Measurements from ENCODE around the gene EEF2K.

Gene EEF2K

DNA sequence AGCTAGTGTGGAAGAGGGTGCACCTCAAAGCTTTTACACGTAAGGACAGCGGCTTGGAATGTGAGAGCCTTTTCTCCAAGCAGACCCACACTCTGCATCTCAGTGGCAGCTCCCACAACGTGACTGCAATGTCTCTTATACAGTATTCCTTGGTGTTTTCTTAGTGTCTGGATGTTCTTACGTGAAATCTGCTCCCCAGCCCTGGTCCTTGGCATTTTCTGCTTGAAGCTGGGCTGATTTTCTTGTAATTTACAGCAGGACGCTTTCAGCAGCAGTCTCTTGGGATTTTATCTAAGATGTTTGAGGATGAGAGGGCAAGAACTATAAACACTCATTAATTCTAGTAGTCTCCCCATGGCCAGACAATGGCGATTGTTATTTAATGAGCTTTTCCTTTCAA is 79.0 kb downstream of the EEF2K start:
- Histone ChIP-seq H3K36me3 (ENCODE audit: insufficient read depth, low read length) (peaks cover 29% of the 10 kb centered on the region; the same call in 1 of the 2 replicates), H3K4me3 (ENCODE audit: low read length, poor library complexity, severe bottlenecking) (no peak overlapping the region), H3K27me3 (ENCODE audit: insufficient read depth, low read length, poor library complexity, severe bottlenecking) (no peaks in the 10 kb centered on the region), H3F3A (ENCODE audit: low read depth) (no peaks in the 10 kb centered on the region), H3K79me2 (ENCODE audit: insufficient read depth, low read length) (no peaks in the 10 kb centered on the region), H3K9ac (ENCODE audit: low read depth, low read length, poor library complexity, severe bottlenecking) (no peak overlapping the region), H2AFZ (ENCODE audit: low read length) (no peak overlapping the region), H3K9me3 (ENCODE audit: insufficient read depth, low read depth, low read length) (no peaks in the 10 kb centered on the region), H4K20me1 (ENCODE audit: insufficient read depth, low read length, poor library complexity, severe bottlenecking) (no peaks in the 10 kb centered on the region), H3K4me1 (ENCODE audit: insufficient read depth, low read length, poor library complexity, severe bottlenecking) (no peaks in the 10 kb centered on the region), H3K9me2 (replicated peaks; ENCODE audit: low read depth, low read length) (no peaks in the 10 kb centered on the region), H3K4me2 (ENCODE audit: low read depth, low read length, poor library complexity, severe bottlenecking) (no peak overlapping the region)
- no peak for TF ChIP-seq CTCF (conservative IDR thresholded peaks at IDR 0.05; ENCODE audit: low read length)
- no peak for TF ChIP-seq EZH2phosphoT487 (IDR thresholded peaks at IDR 0.05; ENCODE audit: borderline replicate concordance)

- Histone ChIP-seq H3K27me3 (ENCODE audit: insufficient read depth, low read length, poor library complexity, severe bottlenecking) (no peaks in the 10 kb centered on the region), H3K9me3 (ENCODE audit: insufficient read depth, low read depth, low read length) (no peaks in the 10 kb centered on the region), H3K9ac (ENCODE audit: low read depth, low read length, poor library complexity, severe bottlenecking) (no peak overlapping the region), H3F3A (ENCODE audit: low read depth) (no peaks in the 10 kb centered on the region), H3K36me3 (ENCODE audit: insufficient read depth, low read length) (no peaks in the 10 kb centered on the region), H3K79me2 (ENCODE audit: insufficient read depth, low read length) (no peaks in the 10 kb centered on the region), H3K4me2 (ENCODE audit: low read depth, low read length, poor library complexity, severe bottlenecking) (no peak overlapping the region), H3K4me3 (ENCODE audit: low read length, poor library complexity, severe bottlenecking) (no peak overlapping the region), H3K4me1 (ENCODE audit: insufficient read depth, low read length, poor library complexity, severe bottlenecking) (peaks cover 3% of the 10 kb centered on the region), H3K9me2 (replicated peaks; ENCODE audit: low read depth, low read length) (no peaks in the 10 kb centered on the region), H4K20me1 (ENCODE audit: insufficient read depth, low read length, poor library complexity, severe bottlenecking) (no peaks in the 10 kb centered on the region), H2AFZ (ENCODE audit: low read length) (no peak overlapping the region)
- TF ChIP-seq EZH2phosphoT487 (IDR thresholded peaks at IDR 0.05; ENCODE audit: borderline replicate concordance) (no peak), CTCF (conservative IDR thresholded peaks at IDR 0.05; ENCODE audit: low read length) (no peak)
Measured at GRCh38 chr16:22291020-22291419, 84.9 kb downstream of the EEF2K start.

DNA sequence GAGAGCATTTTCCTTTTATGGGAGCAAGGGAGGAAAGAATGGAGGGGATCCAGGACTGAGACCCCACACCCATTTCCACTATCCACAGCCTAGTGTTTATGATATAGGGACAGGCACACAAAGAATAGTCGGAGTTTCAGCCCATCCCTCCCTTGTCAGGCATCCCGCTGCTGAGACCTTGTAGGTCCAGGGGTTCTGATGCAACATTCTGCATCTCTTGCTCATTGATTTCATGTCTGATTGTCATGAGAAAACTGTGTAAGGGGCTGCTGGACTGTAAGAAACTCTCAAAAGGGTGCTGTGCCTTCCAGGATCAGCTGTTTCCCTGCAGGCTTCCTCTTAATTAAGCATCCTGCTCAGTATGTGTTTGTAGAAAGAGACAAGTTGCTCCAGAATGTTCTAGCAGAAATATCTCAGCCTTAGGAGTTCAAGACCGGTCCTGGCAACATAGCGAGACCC is 85.8 kb downstream of the EEF2K start:
- H3K9me2 ChIP-seq (replicated peaks; ENCODE audit: low read depth, low read length): no peaks in the 10 kb centered on the region
- no peaks in the 10 kb centered on the region for H3K36me3 ChIP-seq (ENCODE audit: insufficient read depth, low read length)
- no peak overlapping the region for H3K9ac ChIP-seq (ENCODE audit: low read depth, low read length, poor library complexity, severe bottlenecking)
- no peaks in the 10 kb centered on the region for H3F3A ChIP-seq (ENCODE audit: low read depth)
- H3K4me2 ChIP-seq (ENCODE audit: low read depth, low read length, poor library complexity, severe bottlenecking): no peak overlapping the region
- H3K4me1 ChIP-seq (ENCODE audit: insufficient read depth, low read length, poor library complexity, severe bottlenecking): peaks cover 11% of the 10 kb centered on the region
- H2AFZ ChIP-seq (ENCODE audit: low read length): no peak overlapping the region
- H3K27me3 ChIP-seq (ENCODE audit: insufficient read depth, low read length, poor library complexity, severe bottlenecking): no peaks in the 10 kb centered on the region
- TF ChIP-seq EZH2phosphoT487 (IDR thresholded peaks at IDR 0.05; ENCODE audit: borderline replicate concordance): no peak
- H3K9me3 ChIP-seq (ENCODE audit: insufficient read depth, low read depth, low read length): no peaks in the 10 kb centered on the region
- no peak overlapping the region for H3K4me3 ChIP-seq (ENCODE audit: low read length, poor library complexity, severe bottlenecking)
- H3K79me2 ChIP-seq (ENCODE audit: insufficient read depth, low read length): no peaks in the 10 kb centered on the region
- H4K20me1 ChIP-seq (ENCODE audit: insufficient read depth, low read length, poor library complexity, severe bottlenecking): no peaks in the 10 kb centered on the region

DNA sequence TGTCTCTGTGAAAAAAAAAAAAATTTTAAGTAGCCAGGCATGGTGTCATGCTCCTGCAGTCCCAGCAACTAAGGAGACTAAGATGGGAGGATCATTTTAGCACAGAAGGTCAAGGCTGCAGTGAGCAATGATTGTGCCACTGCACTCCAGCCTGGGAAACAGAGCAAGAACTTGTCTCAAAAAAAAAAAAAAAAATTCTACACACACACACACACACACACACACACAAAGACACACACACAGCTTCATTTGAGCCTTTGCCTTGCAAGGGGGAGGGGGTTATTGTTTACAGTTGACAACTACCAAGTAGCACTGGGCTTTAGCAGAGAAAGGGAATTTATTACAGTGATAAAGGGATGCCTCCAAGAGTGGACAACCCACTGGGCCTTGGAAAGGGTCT is 86.2 kb downstream of the EEF2K start:
- Histone ChIP-seq H3K27me3 (ENCODE audit: insufficient read depth, low read length, poor library complexity, severe bottlenecking) (no peaks in the 10 kb centered on the region), H3K4me2 (ENCODE audit: low read depth, low read length, poor library complexity, severe bottlenecking) (no peak overlapping the region), H4K20me1 (ENCODE audit: insufficient read depth, low read length, poor library complexity, severe bottlenecking) (no peaks in the 10 kb centered on the region), H3K9me2 (replicated peaks; ENCODE audit: low read depth, low read length) (no peaks in the 10 kb centered on the region), H3K9me3 (ENCODE audit: insufficient read depth, low read depth, low read length) (no peaks in the 10 kb centered on the region), H2AFZ (ENCODE audit: low read length) (no peak overlapping the region), H3K36me3 (ENCODE audit: insufficient read depth, low read length) (no peaks in the 10 kb centered on the region), H3K4me3 (ENCODE audit: low read length, poor library complexity, severe bottlenecking) (no peak overlapping the region), H3K4me1 (ENCODE audit: insufficient read depth, low read length, poor library complexity, severe bottlenecking) (peaks cover 11% of the 10 kb centered on the region), H3K9ac (ENCODE audit: low read depth, low read length, poor library complexity, severe bottlenecking) (no peak overlapping the region), H3F3A (ENCODE audit: low read depth) (no peaks in the 10 kb centered on the region), H3K79me2 (ENCODE audit: insufficient read depth, low read length) (peaks cover under 1% of the 10 kb centered on the region; the same call in 1 of the 2 replicates)
- no peak for TF ChIP-seq CTCF (conservative IDR thresholded peaks at IDR 0.05; ENCODE audit: low read length)
- TF ChIP-seq EZH2phosphoT487 (IDR thresholded peaks at IDR 0.05; ENCODE audit: borderline replicate concordance): no peak
